Inferior parietal cortex (tissue), 1 donor: ENCODE data around the gene HMCN2.

ENCODE experiments used
- DNase-seq: peaks from one replicate; pipeline ENCODE4 v3.0.0-alpha.2; 2016; ENCODE audit errors: extremely low spot score

HMCN2 gene

GRCh38 chr9:130468566-130468965 lies 203.0 kb downstream of the HMCN2 start:
- no peak for DNase-seq

GRCh38 chr9:130470269-130470668 lies 204.7 kb downstream of the HMCN2 start:
- DNase-seq = no peak

GRCh38 chr9:130470950-130471349 lies 205.4 kb downstream of the HMCN2 start:
- DNase-seq = no peak

GRCh38 chr9:130471411-130472183 lies 206.0 kb downstream of the HMCN2 start:
- DNase-seq = no peak

GRCh38 chr9:130472184-130472705 lies 206.7 kb downstream of the HMCN2 start:
- DNase-seq = no peak

GRCh38 chr9:130473009-130473408 lies 207.4 kb downstream of the HMCN2 start:
- DNase-seq = no peak

DNA sequence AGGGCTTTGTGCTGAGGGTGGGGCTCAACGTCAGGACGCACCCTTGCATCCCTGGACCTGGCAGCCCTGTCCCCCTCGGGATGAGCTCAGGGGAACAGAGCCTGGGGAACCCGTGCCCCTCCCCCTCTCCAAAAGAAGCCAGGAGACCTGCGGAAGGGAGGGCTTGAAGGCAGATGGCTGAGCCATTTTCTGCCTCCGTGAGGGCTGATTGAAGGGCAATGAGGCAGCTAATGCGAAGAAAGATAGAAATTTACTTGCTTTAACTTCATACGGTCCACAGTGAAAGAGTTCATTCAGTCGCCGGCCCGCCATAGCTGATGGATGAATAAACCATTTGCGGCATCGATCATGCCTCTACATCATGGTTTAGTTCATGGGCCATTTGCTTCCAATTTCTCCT lies 208.0 kb downstream of the HMCN2 start:
- DNase-seq = no peak

DNA sequence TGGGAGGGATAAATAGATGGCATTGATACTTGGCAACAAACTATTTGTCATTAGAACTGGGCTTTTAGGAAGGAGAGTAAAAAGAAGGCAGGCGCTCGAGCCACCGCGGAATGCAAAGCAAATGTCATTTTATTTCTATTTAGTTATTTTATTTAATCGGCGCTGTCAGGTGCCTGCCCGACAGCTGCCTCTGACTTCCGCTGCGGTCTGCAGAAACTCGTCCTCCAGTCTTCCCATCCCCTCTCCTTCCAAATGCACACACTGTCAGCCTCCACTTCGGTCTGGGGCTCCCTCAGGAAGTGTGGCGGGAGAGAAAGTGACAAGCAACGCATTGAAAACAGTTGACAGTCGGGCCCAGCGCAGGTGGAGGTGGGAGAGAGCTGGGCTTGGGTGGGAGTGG lies 208.5 kb downstream of the HMCN2 start:
- no peak for DNase-seq

GRCh38 chr9:130476151-130476730 lies 210.7 kb downstream of the HMCN2 start:
- DNase-seq = no peak

GRCh38 chr9:130477564-130477963 lies 212.0 kb downstream of the HMCN2 start:
- no peak for DNase-seq

DNA sequence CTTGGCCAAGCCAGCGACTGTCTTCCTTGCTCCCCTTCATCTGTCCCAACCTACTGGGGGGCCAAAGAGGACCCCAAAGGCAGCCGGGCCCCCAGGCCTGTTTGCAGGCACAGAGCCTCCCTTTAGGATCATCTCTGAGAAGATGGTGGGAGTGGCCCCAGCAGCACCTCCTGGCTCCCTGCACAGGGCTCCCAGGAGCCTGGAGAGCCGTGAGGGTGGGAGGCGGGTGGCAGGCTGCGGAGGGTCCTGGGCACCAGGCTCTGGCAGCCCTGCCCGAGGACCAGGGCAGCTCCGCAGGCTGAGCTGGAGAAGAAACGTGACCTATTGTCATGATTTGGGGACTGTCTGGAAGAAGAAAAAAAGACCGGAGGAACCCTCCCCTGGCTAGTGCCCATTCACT lies 212.6 kb downstream of the HMCN2 start:
- no peak for DNase-seq

GRCh38 chr9:130478736-130479575 lies 213.4 kb downstream of the HMCN2 start:
- no peak for DNase-seq

DNA sequence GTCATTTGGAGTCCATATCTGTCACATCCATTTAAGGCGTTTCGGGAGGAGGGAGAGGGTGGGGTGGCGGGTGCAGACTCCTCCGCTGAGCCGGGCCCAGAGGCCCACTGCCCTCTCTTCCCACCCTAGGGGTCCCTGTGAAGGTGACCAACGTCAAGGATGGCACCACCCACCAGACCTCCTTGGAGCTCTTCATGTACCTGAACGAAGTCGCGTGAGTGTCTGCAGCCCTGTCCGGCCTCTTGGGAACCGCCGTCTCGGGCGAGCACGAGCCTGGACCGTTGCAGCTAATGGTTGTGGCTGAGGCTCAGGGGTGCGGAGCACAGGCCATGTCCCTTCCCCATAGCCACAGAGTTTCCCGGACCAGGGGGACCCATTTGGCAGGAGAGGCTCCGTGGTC lies 214.0 kb downstream of the HMCN2 start:
- no peak for DNase-seq

DNA sequence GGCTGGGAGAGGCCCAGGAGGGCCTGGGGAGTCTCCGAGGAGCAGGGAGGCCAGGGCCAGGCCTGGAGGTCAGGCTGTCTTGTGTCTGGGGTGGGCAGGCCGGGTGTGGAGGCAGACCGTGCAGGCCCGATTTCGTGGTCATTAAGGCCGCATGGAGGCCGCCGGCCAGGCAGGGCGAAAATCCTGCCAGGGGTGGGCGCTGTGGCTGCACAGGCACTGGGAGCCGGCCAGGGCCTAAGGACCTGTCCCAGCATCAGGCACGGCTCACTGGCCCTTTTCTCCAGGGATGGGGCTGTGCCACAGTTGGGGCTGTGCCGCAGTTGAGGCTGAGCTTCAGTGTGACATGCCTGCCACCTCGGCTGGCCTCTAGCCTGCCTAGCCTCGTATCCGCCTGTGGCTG lies 215.1 kb downstream of the HMCN2 start:
- no peak for DNase-seq

GRCh38 chr9:130482463-130482862 lies 216.9 kb downstream of the HMCN2 start:
- DNase-seq = no peak

GRCh38 chr9:130483371-130483971 lies 217.9 kb downstream of the HMCN2 start:
- DNase-seq = no peak
